ENCODE results near the gene RFX8. TPM values are rescaled to one million over a fixed set of nuclear protein-coding genes. Genes with fewer than 3 reads are reported as not detected.

RFX8 gene
- total and polyA plus RNA-seq, 9 of the 15 experiments (the other 6 are each of a cell fraction or from before 2014, with no cell fraction given), result not detected

DNA sequence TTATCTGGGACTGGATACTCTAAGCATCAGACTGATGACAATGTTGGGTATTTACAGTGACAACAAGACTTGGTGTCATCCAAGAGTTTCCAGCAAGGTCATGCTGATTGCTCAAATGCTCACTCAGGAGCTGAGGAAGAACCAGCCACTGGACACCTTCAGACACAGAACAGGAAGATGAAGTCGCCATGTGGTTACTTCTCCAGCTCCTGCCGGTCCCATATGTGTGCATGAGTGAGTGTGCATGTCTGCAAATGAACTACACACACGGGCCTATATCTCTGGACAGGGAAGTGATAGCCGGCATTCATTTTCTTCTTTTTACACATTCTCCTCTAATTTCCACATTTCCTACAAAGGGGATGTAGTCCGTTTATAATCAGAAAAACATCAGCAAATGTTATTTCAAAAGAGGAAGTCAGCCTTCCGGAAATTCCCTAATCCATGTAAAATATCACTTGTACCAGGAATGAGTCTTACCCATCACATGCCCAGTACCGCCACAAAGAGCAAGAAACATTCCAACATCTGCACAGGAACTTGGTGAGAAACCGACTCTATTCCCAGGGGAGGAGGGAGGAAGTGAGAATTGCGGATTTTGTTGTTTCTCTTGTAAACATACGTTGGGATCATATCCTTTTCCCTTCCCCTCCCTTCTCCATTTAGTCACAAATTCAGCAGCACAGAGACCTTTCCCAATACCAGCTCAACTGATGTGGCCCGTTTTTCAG is 10.8 kb downstream of the RFX8 start:
- TF ChIP-seq XRCC4 (IDR thresholded peaks at IDR 0.05; ENCODE audit: extremely low read depth, insufficient read depth, insufficient read length) (no peak), SPI1 (IDR thresholded peaks at IDR 0.05; ENCODE audit: borderline replicate concordance, low read depth, low read length) (0 out of 2 replicates have a peak, but pooled peaks have one; percentile 9)
- ChIA-PET CTCF (ENCODE audit: low intra/inter-chr PET ratio) (no interaction called here), POLR2A (no interaction called here)
- 1% methylated on average over 11 of the region's 11 CpGs for WGBS (ENCODE audit: insufficient coverage, low coverage, missing lambda C conversion rate)
- in situ Hi-C loops (cut with MboI) (no loop called here), intact Hi-C loops (cut with micrococcal nuclease) (no loop called here)
- no peaks in the 10 kb centered on the region for H3K36me3 ChIP-seq (ENCODE audit: control insufficient read depth, insufficient read depth, low read length)
- no peaks in the 10 kb centered on the region for H3K79me2 ChIP-seq (ENCODE audit: control insufficient read depth, insufficient read depth, low read length)
- no peaks in the 10 kb centered on the region for H3K9me3 ChIP-seq (replicated peaks; ENCODE audit: control insufficient read depth, insufficient read depth, low read depth, low read length)
- H4K20me1 ChIP-seq (replicated peaks; ENCODE audit: control insufficient read depth, insufficient read depth, low read length), result no peaks in the 10 kb centered on the region
- no peak overlapping the region for H2AFZ ChIP-seq (ENCODE audit: low read depth, low read length)
- H3K9me1 ChIP-seq (ENCODE audit: control insufficient read depth, insufficient read depth, low read length), result no peaks in the 10 kb centered on the region
- ATAC-seq, result no peak
- no peaks in the 10 kb centered on the region for H3K4me1 ChIP-seq (replicated peaks in 1 of 2; ENCODE audit: control insufficient read depth in 2 of 2, insufficient read depth in 2 of 2, low read length in 2 of 2)
- no TSS peak for BruUV-seq (replicated peaks)
- no peak overlapping the region for H3K4me3 ChIP-seq
- H3K9ac ChIP-seq (ENCODE audit: insufficient read depth in 1 of 2, low read depth in 2 of 2, low read length in 2 of 2), result no peak overlapping the region
- H3K4me2 ChIP-seq (ENCODE audit: insufficient read depth, low read length), result no peak overlapping the region
- no peak for DNase-seq (ENCODE audit: extremely low read depth in 1 of 4, low spot score in 3 of 4)
- FAIRE-seq, result no peak
- H3K27ac ChIP-seq (ENCODE audit: extremely low read depth, low read depth, low read length), result no peak overlapping the region
- H3K27me3 ChIP-seq (ENCODE audit: control insufficient read depth in 2 of 2, insufficient read depth in 2 of 2, low read length in 2 of 2), result peaks cover 22 to 66% of the 10 kb centered on the region in 2 experiments

GRCh38 chr2:101463421-101463820 is 11.5 kb downstream of the RFX8 start:
- FAIRE-seq (no peak), ATAC-seq (no peak), DNase-seq (ENCODE audit: extremely low read depth in 1 of 4, low spot score in 3 of 4) (no peak)
- Histone ChIP-seq H4K20me1 (replicated peaks; ENCODE audit: control insufficient read depth, insufficient read depth, low read length) (no peaks in the 10 kb centered on the region), H3K4me1 (replicated peaks in 1 of 2; ENCODE audit: control insufficient read depth in 2 of 2, insufficient read depth in 2 of 2, low read length in 2 of 2) (no peaks in the 10 kb centered on the region), H3K9me3 (replicated peaks; ENCODE audit: control insufficient read depth, insufficient read depth, low read depth, low read length) (no peaks in the 10 kb centered on the region), H3K9me1 (ENCODE audit: control insufficient read depth, insufficient read depth, low read length) (no peaks in the 10 kb centered on the region), H3K4me2 (ENCODE audit: insufficient read depth, low read length) (no peak overlapping the region), H3K9ac (ENCODE audit: insufficient read depth in 1 of 2, low read depth in 2 of 2, low read length in 2 of 2) (no peak overlapping the region), H3K27me3 (ENCODE audit: control insufficient read depth in 2 of 2, insufficient read depth in 2 of 2, low read length in 2 of 2) (peaks cover 22 to 66% of the 10 kb centered on the region in 2 experiments), H3K79me2 (ENCODE audit: control insufficient read depth, insufficient read depth, low read length) (no peaks in the 10 kb centered on the region), H2AFZ (ENCODE audit: low read depth, low read length) (no peak overlapping the region), H3K27ac (ENCODE audit: extremely low read depth, low read depth, low read length) (no peak overlapping the region), H3K4me3 (no peak overlapping the region), H3K36me3 (ENCODE audit: control insufficient read depth, insufficient read depth, low read length) (no peaks in the 10 kb centered on the region)
- POLR2A ChIA-PET, result no interaction called here
- CTCF ChIA-PET (ENCODE audit: low intra/inter-chr PET ratio), result no interaction called here
- intact Hi-C loops (cut with micrococcal nuclease) (no loop called here), in situ Hi-C loops (cut with MboI) (no loop called here)
- no TSS peak for BruUV-seq (replicated peaks)
- 2% methylated on average over 7 of the region's 8 CpGs for WGBS (ENCODE audit: insufficient coverage, low coverage, missing lambda C conversion rate)
- TF ChIP-seq ARID2 (IDR thresholded peaks at IDR 0.05) (no peak), HNRNPK (IDR thresholded peaks at IDR 0.05; ENCODE audit: low read depth, low read length, poor library complexity, severe bottlenecking) (no peak), CBX1 (IDR thresholded peaks at IDR 0.05; ENCODE audit: low read depth) (no peak), SMAD2 (IDR thresholded peaks at IDR 0.05; ENCODE audit: low read depth, low read length) (no peak), FOS (IDR thresholded peaks at IDR 0.05; ENCODE audit: extremely low read depth, insufficient read length) (no peak), SLC30A9 (CRISPR knock-in tag; IDR thresholded peaks at IDR 0.05) (no peak)

All from K562 (cell line).